ENCODE results near the gene PPM1H. TPM values are rescaled to one million over a fixed set of nuclear protein-coding genes. Genes with fewer than 3 reads are reported as not detected.
"Not testable (repeated sequence)": the region's sequence is repeated elsewhere in the genome, so short reads cannot be mapped to it uniquely, and the experiment has no call there.

Gene PPM1H
- total RNA-seq, result 10 to 100 TPM in 2 of 8 experiments, 1 to 10 TPM in 4, under 1 TPM in 2; 0.56 to 13.7 (median 7.0) TPM

- 2 to 80% (median 17%) methylated on average over 1 to 12 of the region's 69 CpGs; no CpG with 5 or more reads in 1 of the 10 experiments for WGBS, 10 experiments
- Histone ChIP-seq H3K27ac (peak within 1 kb of the TSS; percentile 47 to 63), H3K4me3 (peak within 1 kb of the TSS; percentile 54 to 87 (median 71)), H3K4me1 (replicated peaks in 1 of 2) (no peaks in the 10 kb centered on the region)
- in situ Hi-C loops (cut with MboI; ENCODE audit: low pct_unique_long_range_greater_than_20kb in 2 of 9, low sequenced_read_pairs in 9 of 9, unreplicated experiment in 9 of 9), result no loop called here
- ATAC-seq (replicated peaks in 6 of 8), result peak; percentile 72 to 91 (median 88)
These were observed at the start of gene PPM1H for GRCh38 chr12:62934799-62935674. PPM1H (minus strand) TSS chr12:62935150; CDS start chr12:62934736, 414 bp downstream.

- ATAC-seq (replicated peaks in 6 of 8), result no peak
- no peak overlapping the region for H3K4me3 ChIP-seq
- H3K27ac ChIP-seq, result no peak overlapping the region
- 29 to 100% (median 50%) methylated on average over 1 to 3 of the region's 4 CpGs; no CpG with 5 or more reads in 4 of the 10 experiments for WGBS, 10 experiments
- H3K4me1 ChIP-seq (replicated peaks in 1 of 2), result no peaks in the 10 kb centered on the region
- in situ Hi-C loops (cut with MboI; ENCODE audit: low pct_unique_long_range_greater_than_20kb in 2 of 9, low sequenced_read_pairs in 9 of 9, unreplicated experiment in 9 of 9), result no loop called here
These were observed 48.6 kb upstream of the PPM1H start for GRCh38 chr12:62983594-62983993.

GRCh38 chr12:62978768-62979167 is 43.8 kb upstream of the PPM1H start:
- no peak overlapping the region for H3K27ac ChIP-seq
- no peaks in the 10 kb centered on the region for H3K4me1 ChIP-seq (replicated peaks in 1 of 2)
- in situ Hi-C loops (cut with MboI; ENCODE audit: low pct_unique_long_range_greater_than_20kb in 2 of 9, low sequenced_read_pairs in 9 of 9, unreplicated experiment in 9 of 9), result no loop called here
- ATAC-seq (replicated peaks in 6 of 8), result no peak
- no peak overlapping the region for H3K4me3 ChIP-seq

- no peak for ATAC-seq (replicated peaks in 6 of 8)
- no peak overlapping the region for H3K4me3 ChIP-seq
- in situ Hi-C loops (cut with MboI; ENCODE audit: low pct_unique_long_range_greater_than_20kb in 2 of 9, low sequenced_read_pairs in 9 of 9, unreplicated experiment in 9 of 9), result no loop called here
These were observed 42.9 kb upstream of the PPM1H start for GRCh38 chr12:62977883-62978282.

GRCh38 chr12:62977418-62977817 is 42.5 kb upstream of the PPM1H start:
- ATAC-seq (replicated peaks in 6 of 8), result peak in 2 of 8 experiments; percentile 16 to 34
- Histone ChIP-seq H3K4me1 (replicated peaks in 1 of 2) (no peaks in the 10 kb centered on the region), H3K27ac (no peak overlapping the region), H3K4me3 (no peak overlapping the region)
- in situ Hi-C loops (cut with MboI; ENCODE audit: low pct_unique_long_range_greater_than_20kb in 2 of 9, low sequenced_read_pairs in 9 of 9, unreplicated experiment in 9 of 9), result no loop called here
- 0 to 96% (median 71%) methylated on average over 1 to 5 of the region's 5 CpGs; no CpG with 5 or more reads in 3 of the 10 experiments for WGBS, 10 experiments

More at GRCh38 chr12:62977883-62978282, 42.9 kb upstream of the PPM1H start:
- Histone ChIP-seq H3K27ac (no peak overlapping the region), H3K4me1 (replicated peaks in 1 of 2) (no peaks in the 10 kb centered on the region)
- WGBS, 10 experiments, result 0 to 100% (median 100%) methylated on average over 1 of the region's 1 CpG; no CpG with 5 or more reads in 4 of the 10 experiments

- 50 to 100% (median 86%) methylated on average over 1 to 4 of the region's 4 CpGs for WGBS, 10 experiments
- in situ Hi-C loops (cut with MboI; ENCODE audit: low pct_unique_long_range_greater_than_20kb in 2 of 9, low sequenced_read_pairs in 9 of 9, unreplicated experiment in 9 of 9), result no loop called here
- no peaks in the 10 kb centered on the region for H3K4me1 ChIP-seq (replicated peaks in 1 of 2)
- H3K27ac ChIP-seq, result no peak overlapping the region
- H3K4me3 ChIP-seq, result no peak overlapping the region
- ATAC-seq (replicated peaks in 6 of 8), result no peak
These were observed 41.2 kb upstream of the PPM1H start for GRCh38 chr12:62976110-62976662.

- ATAC-seq (replicated peaks in 6 of 8), result no peak
- no peak overlapping the region for H3K4me3 ChIP-seq
- no peaks in the 10 kb centered on the region for H3K4me1 ChIP-seq (replicated peaks in 1 of 2)
- in situ Hi-C loops (cut with MboI; ENCODE audit: low pct_unique_long_range_greater_than_20kb in 2 of 9, low sequenced_read_pairs in 9 of 9, unreplicated experiment in 9 of 9), result no loop called here
- WGBS, 10 experiments, result 38 to 100% (median 89%) methylated on average over 1 of the region's 1 CpG; no CpG with 5 or more reads in 7 of the 10 experiments
- no peak overlapping the region for H3K27ac ChIP-seq
These were observed 37.0 kb upstream of the PPM1H start for GRCh38 chr12:62971769-62972525.

GRCh38 chr12:62969695-62970094 is 34.7 kb upstream of the PPM1H start:
- Histone ChIP-seq H3K4me3 (no peak overlapping the region), H3K27ac (no peak overlapping the region), H3K4me1 (replicated peaks in 1 of 2) (no peaks in the 10 kb centered on the region)
- WGBS, 10 experiments, result 0 to 100% (median 83%) methylated on average over 1 to 5 of the region's 7 CpGs; no CpG with 5 or more reads in 3 of the 10 experiments
- in situ Hi-C loops (cut with MboI; ENCODE audit: low pct_unique_long_range_greater_than_20kb in 2 of 9, low sequenced_read_pairs in 9 of 9, unreplicated experiment in 9 of 9), result no loop called here
- no peak for ATAC-seq (replicated peaks in 6 of 8)

- Histone ChIP-seq H3K4me3 (no peak overlapping the region), H3K4me1 (replicated peaks in 1 of 2) (no peaks in the 10 kb centered on the region), H3K27ac (no peak overlapping the region)
- in situ Hi-C loops (cut with MboI; ENCODE audit: low pct_unique_long_range_greater_than_20kb in 2 of 9, low sequenced_read_pairs in 9 of 9, unreplicated experiment in 9 of 9), result no loop called here
- 0 to 95% (median 65%) methylated on average over 1 to 2 of the region's 2 CpGs; no CpG with 5 or more reads in 1 of the 10 experiments for WGBS, 10 experiments
- no peak for ATAC-seq (replicated peaks in 6 of 8)
These were observed 32.8 kb upstream of the PPM1H start for GRCh38 chr12:62967701-62968100.

- in situ Hi-C loops (cut with MboI; ENCODE audit: low pct_unique_long_range_greater_than_20kb in 2 of 9, low sequenced_read_pairs in 9 of 9, unreplicated experiment in 9 of 9), result no loop called here
- Histone ChIP-seq H3K27ac (no peak overlapping the region), H3K4me3 (no peak overlapping the region), H3K4me1 (replicated peaks in 1 of 2) (no peaks in the 10 kb centered on the region)
- ATAC-seq (replicated peaks in 6 of 8), result no peak
These were observed 32.1 kb upstream of the PPM1H start for GRCh38 chr12:62966990-62967506.

GRCh38 chr12:62966446-62966989 is 31.6 kb upstream of the PPM1H start:
- H3K4me1 ChIP-seq (replicated peaks in 1 of 2); ATAC-seq (replicated peaks in 6 of 8); H3K27ac ChIP-seq; H3K4me3 ChIP-seq; in situ Hi-C loops (cut with MboI; ENCODE audit: low pct_unique_long_range_greater_than_20kb in 2 of 9, low sequenced_read_pairs in 9 of 9, unreplicated experiment in 9 of 9): not testable (repeated sequence)
- 27 to 100% (median 96%) methylated on average over 2 to 6 of the region's 8 CpGs; no CpG with 5 or more reads in 1 of the 10 experiments for WGBS, 10 experiments

GRCh38 chr12:62965700-62966099 is 30.8 kb upstream of the PPM1H start:
- in situ Hi-C loops (cut with MboI; ENCODE audit: low pct_unique_long_range_greater_than_20kb in 2 of 9, low sequenced_read_pairs in 9 of 9, unreplicated experiment in 9 of 9); H3K4me3 ChIP-seq; H3K27ac ChIP-seq; ATAC-seq (replicated peaks in 6 of 8); H3K4me1 ChIP-seq (replicated peaks in 1 of 2): not testable (repeated sequence)
- WGBS, 10 experiments, result 0 to 98% (median 68%) methylated on average over 1 to 4 of the region's 4 CpGs; no CpG with 5 or more reads in 1 of the 10 experiments

All from motor neuron (in vitro differentiated cells).